Measurements from ENCODE around the gene UNC5B. TPM values are rescaled to one million over a fixed set of nuclear protein-coding genes. Genes with fewer than 3 reads are reported as not detected.

The UNC5B gene
- total and polyA plus RNA-seq, 2 donors (not counting 1 experiment from before 2014, with no cell fraction given), result 2.5 to 60.8 TPM

DNA sequence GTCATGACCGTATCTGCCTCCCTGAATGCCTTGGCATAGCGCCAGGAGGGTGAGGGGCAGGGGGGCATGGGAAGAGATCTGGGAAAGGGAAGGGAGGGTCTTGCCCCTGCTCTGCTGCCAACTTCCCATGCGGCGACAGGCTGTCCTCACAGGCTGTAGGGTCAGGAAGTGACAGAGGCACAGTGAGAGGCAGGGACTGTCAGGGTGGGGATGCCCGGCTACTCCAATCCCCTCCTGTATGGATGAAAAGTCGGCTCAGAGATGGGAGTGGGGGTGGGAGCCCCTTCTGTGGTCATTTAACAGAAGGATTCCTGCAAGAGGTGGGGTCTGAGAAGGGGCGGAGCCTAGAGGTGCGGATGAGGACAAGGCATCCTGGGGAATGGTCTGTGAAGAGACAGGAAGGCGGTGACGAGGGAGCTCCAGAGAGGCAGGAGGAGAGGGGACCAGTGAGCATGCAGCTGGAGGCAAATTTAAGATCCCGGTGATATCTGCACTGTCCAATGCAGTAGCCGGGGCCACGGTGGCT, 20.8 kb upstream of the UNC5B start:
- no peaks in the 10 kb centered on the region for H3K79me2 ChIP-seq (ENCODE audit: control insufficient read depth, insufficient read depth, low read length)
- no peak overlapping the region for H3K9ac ChIP-seq (ENCODE audit: insufficient read depth, low read length)
- no peak overlapping the region for H3K4me3 ChIP-seq (replicated peaks in 1 of 4; ENCODE audit: control extremely low read depth in 1 of 4, insufficient read depth in 1 of 4, low read depth in 3 of 4, low read length in 4 of 4)
- TF ChIP-seq, protein P1, sequence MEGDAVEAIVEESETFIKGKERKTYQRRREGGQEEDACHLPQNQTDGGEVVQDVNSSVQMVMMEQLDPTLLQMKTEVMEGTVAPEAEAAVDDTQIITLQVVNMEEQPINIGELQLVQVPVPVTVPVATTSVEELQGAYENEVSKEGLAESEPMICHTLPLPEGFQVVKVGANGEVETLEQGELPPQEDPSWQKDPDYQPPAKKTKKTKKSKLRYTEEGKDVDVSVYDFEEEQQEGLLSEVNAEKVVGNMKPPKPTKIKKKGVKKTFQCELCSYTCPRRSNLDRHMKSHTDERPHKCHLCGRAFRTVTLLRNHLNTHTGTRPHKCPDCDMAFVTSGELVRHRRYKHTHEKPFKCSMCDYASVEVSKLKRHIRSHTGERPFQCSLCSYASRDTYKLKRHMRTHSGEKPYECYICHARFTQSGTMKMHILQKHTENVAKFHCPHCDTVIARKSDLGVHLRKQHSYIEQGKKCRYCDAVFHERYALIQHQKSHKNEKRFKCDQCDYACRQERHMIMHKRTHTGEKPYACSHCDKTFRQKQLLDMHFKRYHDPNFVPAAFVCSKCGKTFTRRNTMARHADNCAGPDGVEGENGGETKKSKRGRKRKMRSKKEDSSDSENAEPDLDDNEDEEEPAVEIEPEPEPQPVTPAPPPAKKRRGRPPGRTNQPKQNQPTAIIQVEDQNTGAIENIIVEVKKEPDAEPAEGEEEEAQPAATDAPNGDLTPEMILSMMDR (conservative IDR thresholded peaks at IDR 0.05 in 1 of 2, IDR thresholded peaks at IDR 0.05 in 1 of 2; ENCODE audit: low read depth in 1 of 2, low read length in 2 of 2), result no peak
- TF ChIP-seq EZH2 (IDR thresholded peaks at IDR 0.05; ENCODE audit: low read length, missing control alignments), result no peak
- H3K36me3 ChIP-seq (ENCODE audit: control insufficient read depth, insufficient read depth, low read length), result no peaks in the 10 kb centered on the region
- no peak overlapping the region for H3K27ac ChIP-seq (ENCODE audit: insufficient read depth, low read length)
- H3K9me3 ChIP-seq (ENCODE audit: control insufficient read depth, insufficient read depth, low read depth, low read length), result no peaks in the 10 kb centered on the region
- no peak overlapping the region for H2AFZ ChIP-seq (ENCODE audit: low read length)
- no peaks in the 10 kb centered on the region for H4K20me1 ChIP-seq (ENCODE audit: control insufficient read depth, extremely low read depth, insufficient read depth, low read length)
- H3K27me3 ChIP-seq (ENCODE audit: control insufficient read depth, insufficient read depth, low read length), result peaks cover 7% of the 10 kb centered on the region
- H3K4me1 ChIP-seq (ENCODE audit: control insufficient read depth, extremely low read depth, insufficient read depth, low read length), result no peaks in the 10 kb centered on the region
- no peak for DNase-seq (ENCODE audit: low read depth in 2 of 2)
- H3K4me2 ChIP-seq (ENCODE audit: extremely low read depth, insufficient read depth, low read length), result no peak overlapping the region

DNA sequence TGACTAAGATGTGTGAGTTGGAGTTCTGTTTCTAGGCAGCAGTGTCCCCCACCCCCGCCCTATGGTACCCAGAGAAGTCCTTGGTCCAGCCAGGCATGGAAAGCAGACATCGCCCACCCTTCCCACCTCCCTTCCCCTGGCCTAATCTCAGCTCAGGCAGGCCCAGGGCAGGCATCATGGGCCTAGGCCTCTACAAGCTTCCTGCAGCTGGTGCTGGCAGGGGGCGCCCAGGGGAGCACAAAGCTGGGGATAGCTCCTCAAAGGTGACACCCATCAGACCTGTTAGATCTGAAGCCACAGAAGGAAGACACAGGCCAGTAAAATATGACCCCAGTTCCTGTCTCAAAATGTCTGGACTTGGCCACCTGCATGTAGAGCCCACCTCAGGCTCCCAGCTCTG, 18.9 kb upstream of the UNC5B start:
- Histone ChIP-seq H3K9ac (ENCODE audit: insufficient read depth, low read length) (no peak overlapping the region), H3K36me3 (ENCODE audit: control insufficient read depth, insufficient read depth, low read length) (no peaks in the 10 kb centered on the region), H3K9me3 (ENCODE audit: control insufficient read depth, insufficient read depth, low read depth, low read length) (no peaks in the 10 kb centered on the region), H3K4me3 (replicated peaks in 1 of 4; ENCODE audit: control extremely low read depth in 1 of 4, insufficient read depth in 1 of 4, low read depth in 3 of 4, low read length in 4 of 4) (no peak overlapping the region), H3K27ac (ENCODE audit: insufficient read depth, low read length) (no peak overlapping the region), H3K4me2 (ENCODE audit: extremely low read depth, insufficient read depth, low read length) (no peak overlapping the region), H3K79me2 (ENCODE audit: control insufficient read depth, insufficient read depth, low read length) (no peaks in the 10 kb centered on the region), H3K4me1 (ENCODE audit: control insufficient read depth, extremely low read depth, insufficient read depth, low read length) (no peaks in the 10 kb centered on the region), H4K20me1 (ENCODE audit: control insufficient read depth, extremely low read depth, insufficient read depth, low read length) (no peaks in the 10 kb centered on the region), H3K27me3 (ENCODE audit: control insufficient read depth, insufficient read depth, low read length) (peaks cover 5% of the 10 kb centered on the region), H2AFZ (ENCODE audit: low read length) (no peak overlapping the region)
- DNase-seq (ENCODE audit: low read depth in 2 of 2), result no peak
- no peak for TF ChIP-seq EZH2 (IDR thresholded peaks at IDR 0.05; ENCODE audit: low read length, missing control alignments)
- TF ChIP-seq, protein P1 (conservative IDR thresholded peaks at IDR 0.05 in 1 of 2, IDR thresholded peaks at IDR 0.05 in 1 of 2; ENCODE audit: low read depth in 1 of 2, low read length in 2 of 2), result no peak

DNA sequence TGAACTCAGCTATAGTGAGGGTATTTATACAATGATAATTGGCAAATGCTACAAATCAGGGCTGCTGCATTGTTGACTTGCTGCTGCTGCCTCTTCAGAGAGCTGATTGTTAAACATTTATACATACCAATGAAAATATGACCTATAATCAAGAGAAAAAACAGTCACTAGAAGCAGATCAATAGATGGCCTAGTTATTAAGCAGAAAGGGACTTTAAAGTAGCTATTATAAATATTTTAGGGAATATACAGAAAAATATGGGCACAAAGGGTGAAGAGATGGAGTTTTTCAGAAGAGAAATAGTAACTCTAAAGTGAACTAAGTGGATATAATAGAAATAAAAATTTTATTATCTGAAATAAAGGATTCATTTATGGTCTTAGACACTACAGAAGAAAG, 14.4 kb upstream of the UNC5B start:
- no peak for DNase-seq (ENCODE audit: low read depth in 2 of 2)
- Histone ChIP-seq H3K4me2 (ENCODE audit: extremely low read depth, insufficient read depth, low read length) (no peak overlapping the region), H3K36me3 (ENCODE audit: control insufficient read depth, insufficient read depth, low read length) (no peaks in the 10 kb centered on the region), H3K27me3 (ENCODE audit: control insufficient read depth, insufficient read depth, low read length) (peaks cover 2% of the 10 kb centered on the region), H4K20me1 (ENCODE audit: control insufficient read depth, extremely low read depth, insufficient read depth, low read length) (no peaks in the 10 kb centered on the region), H3K4me1 (ENCODE audit: control insufficient read depth, extremely low read depth, insufficient read depth, low read length) (no peaks in the 10 kb centered on the region), H3K9ac (ENCODE audit: insufficient read depth, low read length) (no peak overlapping the region), H3K27ac (ENCODE audit: insufficient read depth, low read length) (no peak overlapping the region), H3K79me2 (ENCODE audit: control insufficient read depth, insufficient read depth, low read length) (no peaks in the 10 kb centered on the region), H2AFZ (ENCODE audit: low read length) (no peak overlapping the region), H3K4me3 (replicated peaks in 1 of 4; ENCODE audit: control extremely low read depth in 1 of 4, insufficient read depth in 1 of 4, low read depth in 3 of 4, low read length in 4 of 4) (no peak overlapping the region), H3K9me3 (ENCODE audit: control insufficient read depth, insufficient read depth, low read depth, low read length) (no peaks in the 10 kb centered on the region)
- TF ChIP-seq EZH2 (IDR thresholded peaks at IDR 0.05; ENCODE audit: low read length, missing control alignments), result no peak
- TF ChIP-seq, protein P1 (conservative IDR thresholded peaks at IDR 0.05 in 1 of 2, IDR thresholded peaks at IDR 0.05 in 1 of 2; ENCODE audit: low read depth in 1 of 2, low read length in 2 of 2), result no peak

All from fibroblast of lung (primary cell).